HG02938 (cell line): Measurements from ENCODE around the gene HOXC12.

ENCODE experiments used
- ATAC-seq: cut with Tn5 transposase; IDR thresholded peaks from one replicate; pipeline ENCODE4 v1.9.1; 2021; ENCODE audit warnings: mild to moderate bottlenecking, moderate library complexity; ENCODE audit not compliant: unreplicated experiment

Gene HOXC12

GRCh38 chr12:53955036-53955775 lies 503 bp downstream of the HOXC12 start:
- no peak for ATAC-seq

DNA sequence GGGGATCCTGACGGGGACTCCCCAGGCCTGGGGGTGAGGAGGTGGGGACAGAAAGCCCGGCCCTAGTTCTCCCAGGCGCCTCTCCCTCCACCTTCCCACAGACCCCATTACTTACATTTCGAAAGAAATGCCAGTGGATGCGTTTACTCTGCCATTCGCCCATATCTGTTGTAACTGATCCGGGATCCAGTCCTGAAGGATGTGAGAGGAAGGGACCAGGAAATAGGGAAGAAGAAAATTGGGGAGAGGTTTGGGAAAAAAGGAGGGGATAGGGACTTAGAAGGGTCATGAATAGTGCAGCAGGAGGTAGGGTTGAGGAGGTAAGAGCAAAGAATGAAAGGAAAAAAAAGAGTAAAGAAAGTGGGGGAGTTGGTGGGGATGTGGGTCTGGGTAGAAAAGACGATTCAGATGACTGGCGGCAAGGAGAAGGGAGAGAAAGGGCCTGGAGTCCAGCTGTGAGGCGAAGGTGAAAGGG lies 1.1 kb downstream of the HOXC12 start:
- no peak for ATAC-seq

- no peak for ATAC-seq
Observed at GRCh38 chr12:53956251-53956887, 1.7 kb downstream of the HOXC12 start.

GRCh38 chr12:53956914-53957536 lies 2.3 kb downstream of the HOXC12 start:
- ATAC-seq = no peak

DNA sequence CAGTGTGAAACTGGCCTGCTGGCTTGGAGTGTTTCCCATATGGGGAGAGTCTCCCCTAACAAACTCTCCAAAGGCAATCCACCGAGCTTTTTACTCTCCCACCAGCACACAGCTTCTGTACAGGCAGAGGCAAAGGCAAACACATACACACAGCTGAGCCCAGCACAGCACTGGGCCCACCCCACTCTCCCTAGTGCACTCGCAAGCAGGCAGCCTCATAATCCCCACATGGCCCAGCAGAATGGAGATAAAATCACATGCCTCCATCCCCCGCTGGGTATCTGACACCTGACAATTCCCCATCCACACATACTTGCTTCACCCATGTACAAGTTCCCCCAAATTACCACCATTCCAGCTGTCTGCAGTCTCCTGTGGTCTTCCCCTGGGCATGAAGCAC lies 3.4 kb downstream of the HOXC12 start:
- no peak for ATAC-seq

- no peak for ATAC-seq
Observed at GRCh38 chr12:53959314-53959713, 4.6 kb downstream of the HOXC12 start.

GRCh38 chr12:53960187-53961024 lies 5.7 kb downstream of the HOXC12 start:
- ATAC-seq = no peak

DNA sequence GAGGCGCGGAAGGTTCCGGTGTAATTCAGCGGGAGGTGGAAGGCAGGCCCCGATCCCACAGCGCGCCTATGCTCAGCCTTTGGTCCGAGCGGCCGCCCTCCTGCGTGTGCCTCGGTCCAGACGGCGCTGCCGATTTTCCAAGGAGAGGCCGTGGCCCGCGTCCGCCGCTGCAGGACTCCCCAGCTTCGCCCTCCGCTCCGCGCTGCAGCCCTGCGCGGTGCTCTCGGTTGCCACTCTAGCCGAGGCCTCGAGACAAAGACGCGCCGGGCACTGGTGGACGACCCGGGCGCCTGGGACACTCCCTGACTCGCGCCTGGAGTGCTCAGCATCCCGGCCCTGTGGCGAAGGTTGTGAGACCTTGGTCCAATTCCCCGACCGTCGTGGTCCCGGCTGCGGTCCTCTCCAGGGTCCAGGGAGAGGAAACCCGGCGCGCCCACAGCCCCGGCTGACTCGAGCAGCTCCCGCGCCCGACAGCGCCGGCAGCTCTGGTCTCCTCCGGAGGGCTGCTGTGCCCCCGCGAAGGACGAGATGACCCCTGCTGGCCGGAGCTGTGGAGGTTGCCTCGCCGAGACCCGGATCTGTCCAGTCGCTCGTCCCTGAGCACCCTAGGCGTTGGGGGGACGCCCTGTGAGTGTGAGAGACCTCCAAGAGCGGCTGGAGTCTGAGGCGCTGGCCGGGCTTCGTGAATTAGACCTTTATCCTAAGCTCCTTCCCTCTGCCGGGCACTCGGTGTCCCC lies 6.5 kb downstream of the HOXC12 start:
- ATAC-seq = no peak

DNA sequence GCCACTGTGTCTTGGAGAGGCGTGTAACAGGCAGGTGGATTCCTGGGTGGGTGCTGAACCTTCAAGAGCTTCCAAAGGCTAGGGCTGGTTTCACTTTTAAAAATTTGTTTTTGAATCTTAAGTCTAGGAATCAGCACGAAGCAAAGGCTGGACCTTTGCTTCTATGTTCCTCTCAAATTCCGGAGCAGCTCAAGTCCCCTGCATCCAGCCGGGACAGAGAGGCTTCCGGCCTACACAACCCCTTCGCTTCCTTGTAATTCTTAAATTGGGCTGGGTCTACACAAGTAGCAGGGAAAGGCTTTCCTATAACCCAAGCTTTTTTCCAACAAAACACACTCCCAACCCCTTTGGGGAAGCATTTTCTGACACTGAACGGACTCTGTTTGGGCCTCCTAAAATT lies 8.3 kb downstream of the HOXC12 start:
- no peak for ATAC-seq

GRCh38 chr12:53963434-53964314 lies 9.0 kb downstream of the HOXC12 start:
- no peak for ATAC-seq

- ATAC-seq = no peak
Observed at GRCh38 chr12:53964315-53964713, 9.6 kb downstream of the HOXC12 start.

DNA sequence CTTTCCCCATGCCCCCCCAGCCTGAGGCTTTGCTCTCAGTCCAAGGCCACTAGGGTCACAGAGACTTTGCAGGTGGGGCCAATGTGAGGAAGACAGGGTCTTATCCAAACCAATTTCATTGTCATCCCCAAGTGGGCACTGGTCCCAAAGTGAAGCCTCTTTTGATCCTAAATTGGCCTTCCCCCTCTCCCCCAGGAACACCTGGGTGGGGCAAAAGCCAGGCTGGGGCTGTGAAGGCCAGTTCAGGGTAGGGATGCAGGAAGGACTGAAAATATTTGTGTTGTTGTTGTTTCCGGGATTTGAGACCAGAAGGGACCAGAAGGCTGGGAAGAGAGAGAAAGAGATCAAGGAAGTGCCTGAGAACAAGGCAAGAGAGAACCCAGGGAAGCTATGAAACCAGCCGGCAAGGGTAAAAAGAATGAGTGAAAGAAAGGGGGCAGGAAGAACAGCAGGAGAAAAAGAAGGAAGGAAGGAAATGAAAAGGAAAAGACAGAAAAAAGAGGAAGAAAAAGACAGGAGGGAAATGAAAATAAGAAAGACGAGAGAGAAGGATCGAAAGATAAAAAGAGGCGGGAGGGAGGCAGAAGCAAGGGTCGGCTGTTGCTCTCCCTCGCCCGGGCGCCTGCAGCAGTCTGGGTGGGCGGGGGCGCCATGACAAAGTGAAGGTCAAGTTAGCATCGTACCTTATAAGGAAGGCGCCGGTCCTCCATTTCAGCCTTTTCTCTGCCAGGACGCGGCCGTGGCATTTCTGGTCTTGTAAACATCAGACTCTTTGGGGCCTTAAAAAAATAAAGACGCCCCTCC lies 10.8 kb downstream of the HOXC12 start:
- no peak for ATAC-seq

- no peak for ATAC-seq
Observed at GRCh38 chr12:53966085-53966384, 11.3 kb downstream of the HOXC12 start.

DNA sequence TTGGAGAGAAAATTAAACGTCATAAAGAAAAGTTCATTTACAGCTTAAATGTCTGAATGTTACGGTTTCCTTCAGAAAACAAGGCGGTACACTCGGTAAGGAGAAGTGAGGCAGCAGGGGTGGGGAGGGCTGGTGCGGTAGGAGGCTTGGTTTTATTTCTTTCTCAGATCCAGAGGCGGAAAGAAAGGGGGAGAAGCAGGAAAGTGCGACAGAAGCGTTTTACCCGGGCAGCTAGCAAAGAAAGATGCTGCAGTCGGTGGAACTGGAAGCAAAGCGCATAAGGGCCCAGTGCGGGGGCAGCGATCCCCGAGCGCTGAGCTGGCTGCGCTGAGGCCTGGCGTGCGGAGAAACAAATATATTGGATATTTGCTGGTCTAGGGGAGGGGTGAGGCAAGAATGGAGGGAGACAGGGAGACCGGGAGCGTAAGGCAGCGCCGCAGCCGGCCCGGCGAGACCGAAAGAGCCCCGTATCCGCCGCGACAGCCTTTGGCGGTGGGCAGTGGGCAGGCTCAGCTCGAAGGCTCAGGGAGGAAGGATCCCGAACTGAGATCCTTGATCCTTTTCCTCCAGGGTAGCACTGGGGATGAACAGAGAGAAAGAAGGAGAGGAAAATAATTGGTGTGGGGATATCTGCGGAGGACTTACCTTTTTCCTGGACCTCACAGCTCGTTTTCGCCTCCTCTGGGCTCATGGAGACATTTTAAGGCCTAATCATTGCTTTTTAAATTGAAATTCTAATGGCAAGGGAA lies 11.9 kb downstream of the HOXC12 start:
- no peak for ATAC-seq

- ATAC-seq = no peak
Observed at GRCh38 chr12:53967421-53967925, 12.8 kb downstream of the HOXC12 start.

- no peak for ATAC-seq
Observed at GRCh38 chr12:53968214-53969127, 13.8 kb downstream of the HOXC12 start.
